Smooth muscle cell (in vitro differentiated cells): ENCODE data around the gene WDFY2. TPM values are rescaled to one million over a fixed set of nuclear protein-coding genes. Genes with fewer than 3 reads are reported as not detected.

ENCODE experiments used
- DNase-seq: peaks from one replicate; lab custom pipeline; 2025; ENCODE audit not compliant: unreplicated experiment; lab: John Stamatoyannopoulos, UW
- H2AFZ ChIP-seq: fragments of 200-600 bp; sonication (generic); 2 replicates; pipeline ENCODE4 v1.6.0; 2016; ENCODE audit warnings: antibody characterized with exemption, low read depth, mild to moderate bottlenecking
- H3F3A ChIP-seq: fragments of 200-600 bp; sonication (generic); 2 replicates; pipeline ENCODE4 v1.6.0; 2017; ENCODE audit warnings: antibody characterized with exemption, low read depth
- H3K27ac ChIP-seq: fragments of 200-600 bp; sonication (generic); 2 replicates; pipeline ENCODE4 v1.5.1; 2016; ENCODE audit warnings: low read depth, mild to moderate bottlenecking
- H3K27me3 ChIP-seq: fragments of 200-600 bp; sonication (generic); 2 replicates; pipeline ENCODE4 v1.6.1; 2016; ENCODE audit warnings: low read depth, mild to moderate bottlenecking
- H3K36me3 ChIP-seq: fragments of 200-600 bp; sonication (generic); 2 replicates; pipeline ENCODE4 v1.5.1; 2016; ENCODE audit warnings: low read depth
- H3K4me1 ChIP-seq: fragments of 200-600 bp; sonication (generic); 2 replicates; pipeline ENCODE4 v1.5.1; 2016; ENCODE audit warnings: low read depth
- H3K4me2 ChIP-seq: fragments of 200-600 bp; sonication (generic); 2 replicates; pipeline ENCODE4 v1.6.0; 2016; ENCODE audit warnings: mild to moderate bottlenecking
- H3K4me3 ChIP-seq: fragments of 200-600 bp; sonication (generic); 2 replicates; pipeline ENCODE4 v1.5.1; 2016; ENCODE audit warnings: mild to moderate bottlenecking
- H3K79me2 ChIP-seq: fragments of 200-600 bp; sonication (generic); 2 replicates; pipeline ENCODE4 v1.6.0; 2016; ENCODE audit warnings: low read depth, mild to moderate bottlenecking
- H3K9ac ChIP-seq: fragments of 200-600 bp; sonication (generic); 2 replicates; pipeline ENCODE4 v1.6.0; 2016; ENCODE audit warnings: low read depth
- H3K9me3 ChIP-seq: fragments of 200-600 bp; sonication (generic); replicated peaks from 2 replicates; pipeline ENCODE4 v1.5.1; 2016; ENCODE audit warnings: low read depth
- H4K20me1 ChIP-seq: fragments of 200-600 bp; sonication (generic); 2 replicates; pipeline ENCODE4 v1.6.0; 2016; ENCODE audit warnings: low read depth
- WGBS: methylation state at CpG from one replicate; pipeline ENCODE4 v1.1.7; 2016; ENCODE audit warnings: low lambda C conversion rate; 5-methylcytosine and 5-hydroxymethylcytosine counted together
- polyA plus RNA-seq: library from polyadenylated mRNA; unstranded; fragments of >200 nt; fragmentation: Nextera tagmentation; extraction: Ambion mirVana; gene quantifications from 2 replicates; pipeline ENCODE4 v1.2.1, GENCODE V29; 2016
- total RNA-seq: library from RNA; depleted of rRNA; stranded (reverse); fragments of >200 nt; gene quantifications from 2 replicates; pipeline ENCODE4 v1.2.3, GENCODE V29; 2014
- TF ChIP-seq, protein P1 (sequence below): fragments of 200-600 bp; sonication (generic); IDR thresholded peaks from 2 replicates; pipeline ENCODE4 v1.5.1; 2017; ENCODE audit warnings: borderline replicate concordance, mild to moderate bottlenecking, antibody characterized with exemption; ENCODE audit not compliant: insufficient read depth, poor library complexity, severe bottlenecking

The WDFY2 gene
- total and polyA plus RNA-seq, 2 experiments from 2014 or later, result 6.6 to 13.7 TPM

DNA sequence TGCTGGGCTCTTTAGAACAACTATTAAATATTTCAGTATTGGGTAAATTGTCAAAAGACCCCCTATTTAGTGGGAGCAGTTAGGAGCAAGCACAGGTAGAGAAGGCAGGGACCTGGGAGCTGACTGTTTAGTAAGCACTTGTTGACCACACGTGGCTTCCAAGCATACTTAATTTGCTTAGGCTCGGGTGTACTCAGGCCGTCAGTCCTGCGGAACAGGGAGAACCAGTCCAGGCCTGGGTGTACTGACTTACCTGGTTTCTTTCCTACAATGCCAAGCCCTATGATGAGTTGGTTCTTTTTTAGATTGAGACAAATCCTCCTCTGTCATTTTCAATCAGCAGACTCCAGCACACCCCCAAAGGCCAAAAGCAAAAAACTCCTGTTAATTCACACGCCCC is 90.0 kb downstream of the WDFY2 start:
- Histone ChIP-seq H3K36me3 (no peaks in the 10 kb centered on the region), H3K9ac (no peak overlapping the region), H3K4me3 (no peak overlapping the region), H3K27ac (peak overlapping the region; percentile 80), H3K4me2 (peak overlapping the region; percentile 16), H4K20me1 (no peaks in the 10 kb centered on the region), H2AFZ (no peak overlapping the region), H3K9me3 (no peaks in the 10 kb centered on the region), H3K79me2 (peaks cover 31% of the 10 kb centered on the region), H3F3A (no peaks in the 10 kb centered on the region), H3K27me3 (no peaks in the 10 kb centered on the region), H3K4me1 (no peaks in the 10 kb centered on the region)
- 66% methylated on average over 5 of the region's 5 CpGs for WGBS
- TF ChIP-seq, protein P1, sequence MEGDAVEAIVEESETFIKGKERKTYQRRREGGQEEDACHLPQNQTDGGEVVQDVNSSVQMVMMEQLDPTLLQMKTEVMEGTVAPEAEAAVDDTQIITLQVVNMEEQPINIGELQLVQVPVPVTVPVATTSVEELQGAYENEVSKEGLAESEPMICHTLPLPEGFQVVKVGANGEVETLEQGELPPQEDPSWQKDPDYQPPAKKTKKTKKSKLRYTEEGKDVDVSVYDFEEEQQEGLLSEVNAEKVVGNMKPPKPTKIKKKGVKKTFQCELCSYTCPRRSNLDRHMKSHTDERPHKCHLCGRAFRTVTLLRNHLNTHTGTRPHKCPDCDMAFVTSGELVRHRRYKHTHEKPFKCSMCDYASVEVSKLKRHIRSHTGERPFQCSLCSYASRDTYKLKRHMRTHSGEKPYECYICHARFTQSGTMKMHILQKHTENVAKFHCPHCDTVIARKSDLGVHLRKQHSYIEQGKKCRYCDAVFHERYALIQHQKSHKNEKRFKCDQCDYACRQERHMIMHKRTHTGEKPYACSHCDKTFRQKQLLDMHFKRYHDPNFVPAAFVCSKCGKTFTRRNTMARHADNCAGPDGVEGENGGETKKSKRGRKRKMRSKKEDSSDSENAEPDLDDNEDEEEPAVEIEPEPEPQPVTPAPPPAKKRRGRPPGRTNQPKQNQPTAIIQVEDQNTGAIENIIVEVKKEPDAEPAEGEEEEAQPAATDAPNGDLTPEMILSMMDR, result no peak
- DNase-seq, result no peak

DNA sequence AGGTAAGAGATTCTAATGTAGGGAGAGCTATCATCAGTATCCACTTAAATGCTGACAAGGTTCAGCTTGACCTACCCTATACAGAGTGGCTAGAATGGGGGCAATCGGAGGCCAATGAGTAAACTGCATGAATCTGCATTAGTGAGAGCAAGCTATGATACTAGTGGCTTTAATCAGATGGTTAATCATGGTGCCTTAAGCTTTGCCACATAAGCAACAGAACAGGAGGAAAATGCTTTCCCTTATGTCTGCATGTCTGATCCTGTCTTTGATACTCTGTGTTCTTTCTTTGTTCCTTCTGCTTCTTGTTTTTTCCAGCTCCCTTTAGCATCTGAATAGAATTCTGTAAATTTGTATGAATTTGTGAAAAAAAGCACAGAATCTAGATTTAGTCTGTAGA is 91.1 kb downstream of the WDFY2 start:
- Histone ChIP-seq H3K4me1 (no peaks in the 10 kb centered on the region), H3K79me2 (peaks cover 31% of the 10 kb centered on the region), H4K20me1 (no peaks in the 10 kb centered on the region), H3F3A (no peaks in the 10 kb centered on the region), H3K27ac (peak overlapping the region; percentile 80), H3K4me3 (no peak overlapping the region), H3K9me3 (no peaks in the 10 kb centered on the region), H3K36me3 (no peaks in the 10 kb centered on the region), H3K4me2 (peak overlapping the region; percentile 16), H3K27me3 (no peaks in the 10 kb centered on the region), H2AFZ (no peak overlapping the region), H3K9ac (no peak overlapping the region)
- TF ChIP-seq, protein P1, result no peak
- WGBS, result 95% methylated on average over 1 of the region's 1 CpG
- DNase-seq, result no peak

DNA sequence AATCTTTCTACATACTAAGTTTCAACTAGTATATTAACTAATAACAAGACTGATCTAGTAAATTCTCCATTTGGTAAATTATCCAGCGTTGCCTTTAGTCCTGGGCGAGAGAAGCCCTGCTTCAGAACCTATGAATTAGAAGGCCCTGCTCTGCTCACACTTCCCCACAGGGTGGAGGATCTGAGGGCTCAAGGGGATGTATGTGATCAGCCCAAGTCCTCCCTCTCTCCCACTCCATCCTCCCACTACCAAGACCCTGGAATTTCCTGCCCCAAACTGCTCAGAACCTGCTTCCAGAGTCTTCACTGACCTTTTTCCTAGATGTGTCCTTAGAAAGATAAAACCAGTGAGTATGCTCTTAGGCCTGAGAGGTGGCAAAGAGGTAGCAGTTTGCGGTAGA is 91.6 kb downstream of the WDFY2 start:
- Histone ChIP-seq H3K4me2 (no peak overlapping the region), H3K4me1 (no peaks in the 10 kb centered on the region), H3K9ac (no peak overlapping the region), H2AFZ (no peak overlapping the region), H3K9me3 (no peaks in the 10 kb centered on the region), H3K4me3 (no peak overlapping the region), H3K36me3 (no peaks in the 10 kb centered on the region), H3K27me3 (no peaks in the 10 kb centered on the region), H3K27ac (peak overlapping the region; percentile 80), H3F3A (no peaks in the 10 kb centered on the region), H3K79me2 (peaks cover 28% of the 10 kb centered on the region), H4K20me1 (no peaks in the 10 kb centered on the region)
- no peak for DNase-seq
- 93% methylated on average over 3 of the region's 3 CpGs for WGBS
- TF ChIP-seq, protein P1, result no peak

DNA sequence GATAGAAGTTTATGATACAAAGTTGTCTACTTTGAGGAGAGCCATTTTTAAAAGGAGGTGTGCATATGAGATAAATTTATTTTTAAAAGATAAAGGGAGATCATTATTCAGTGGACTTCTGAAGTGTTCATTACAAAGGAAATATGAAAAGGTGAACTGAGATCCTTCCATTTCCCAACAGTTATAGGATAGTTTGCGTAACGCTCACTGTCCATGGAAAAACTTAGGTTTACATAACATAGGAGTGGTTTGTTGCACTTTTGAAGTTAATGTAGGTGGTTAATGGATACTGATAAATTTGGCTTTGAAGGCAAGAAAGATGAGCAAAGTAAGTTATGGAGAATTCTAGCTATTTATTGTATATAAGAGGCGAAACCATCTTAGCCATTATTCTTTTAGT is 92.5 kb downstream of the WDFY2 start:
- H3K79me2 ChIP-seq, result peaks cover 22% of the 10 kb centered on the region
- H3K27me3 ChIP-seq, result no peaks in the 10 kb centered on the region
- no peaks in the 10 kb centered on the region for H3F3A ChIP-seq
- H3K9ac ChIP-seq, result no peak overlapping the region
- no peak overlapping the region for H3K27ac ChIP-seq
- H3K9me3 ChIP-seq, result no peaks in the 10 kb centered on the region
- H2AFZ ChIP-seq, result no peak overlapping the region
- TF ChIP-seq, protein P1, result no peak
- no peaks in the 10 kb centered on the region for H4K20me1 ChIP-seq
- no peaks in the 10 kb centered on the region for H3K4me1 ChIP-seq
- H3K4me3 ChIP-seq, result no peak overlapping the region
- no peak for DNase-seq
- no peaks in the 10 kb centered on the region for H3K36me3 ChIP-seq
- no peak overlapping the region for H3K4me2 ChIP-seq
- WGBS, result 95% methylated on average over 3 of the region's 3 CpGs
